ENCODE results near the gene TSEN15.
A peak's percentile ranks its signal among the peaks of the same experiment; 100 is the strongest.

TSEN15 gene

GRCh38 chr1:184052194-184052559 lies 647 bp downstream of the TSEN15 start:
- peak overlapping the region; percentile 86 for H3K4me3 ChIP-seq (replicated peaks; ENCODE audit: insufficient read depth, low read length)
- H3K27me3 ChIP-seq (ENCODE audit: insufficient read depth, poor library complexity, severe bottlenecking) = no peaks in the 10 kb centered on the region
- DNase-seq (ENCODE audit: low read depth in 1 of 2, low spot score in 1 of 2) = no peak
- TF ChIP-seq POLR2AphosphoS5 (IDR thresholded peaks at IDR 0.05; ENCODE audit: low read depth) (no peak), REST (IDR thresholded peaks at IDR 0.05; ENCODE audit: insufficient replicate concordance, low read depth) (no peak), GABPA (IDR thresholded peaks at IDR 0.05; ENCODE audit: low read depth) (no peak), CTCF (IDR thresholded peaks at IDR 0.05; ENCODE audit: insufficient read depth, low read length) (no peak), SPI1 (IDR thresholded peaks at IDR 0.05; ENCODE audit: borderline replicate concordance, low read depth) (no peak)
- peak overlapping the region; percentile 89 for H3K27ac ChIP-seq (replicated peaks)

- Histone ChIP-seq H3K27ac (replicated peaks) (no peak overlapping the region), H3K27me3 (ENCODE audit: insufficient read depth, poor library complexity, severe bottlenecking) (no peaks in the 10 kb centered on the region), H3K4me3 (replicated peaks; ENCODE audit: insufficient read depth, low read length) (peak overlapping the region; percentile 86)
- no peak for TF ChIP-seq SPI1 (IDR thresholded peaks at IDR 0.05; ENCODE audit: borderline replicate concordance, low read depth)
- TF ChIP-seq GABPA (IDR thresholded peaks at IDR 0.05; ENCODE audit: low read depth) = no peak
- TF ChIP-seq CTCF (IDR thresholded peaks at IDR 0.05; ENCODE audit: insufficient read depth, low read length) = no peak
- no peak for TF ChIP-seq REST (IDR thresholded peaks at IDR 0.05; ENCODE audit: insufficient replicate concordance, low read depth)
- no peak for TF ChIP-seq POLR2AphosphoS5 (IDR thresholded peaks at IDR 0.05; ENCODE audit: low read depth)
- DNase-seq (ENCODE audit: low read depth in 1 of 2, low spot score in 1 of 2) = no peak
These were observed 1.2 kb downstream of the TSEN15 start for GRCh38 chr1:184052750-184053149.

- Histone ChIP-seq H3K4me3 (replicated peaks; ENCODE audit: insufficient read depth, low read length) (no peak overlapping the region), H3K27me3 (ENCODE audit: insufficient read depth, poor library complexity, severe bottlenecking) (no peaks in the 10 kb centered on the region), H3K27ac (replicated peaks) (no peak overlapping the region)
- no peak for DNase-seq (ENCODE audit: low read depth in 1 of 2, low spot score in 1 of 2)
- TF ChIP-seq POLR2AphosphoS5 (IDR thresholded peaks at IDR 0.05; ENCODE audit: low read depth) = no peak
- TF ChIP-seq CTCF (IDR thresholded peaks at IDR 0.05; ENCODE audit: insufficient read depth, low read length) = no peak
- TF ChIP-seq SPI1 (IDR thresholded peaks at IDR 0.05; ENCODE audit: borderline replicate concordance, low read depth) = no peak
- TF ChIP-seq REST (IDR thresholded peaks at IDR 0.05; ENCODE audit: insufficient replicate concordance, low read depth) = no peak
- TF ChIP-seq GABPA (IDR thresholded peaks at IDR 0.05; ENCODE audit: low read depth) = no peak
These were observed 2.4 kb downstream of the TSEN15 start for GRCh38 chr1:184053881-184054280.

Data from HL-60 (cell line).